Esophagus squamous epithelium (tissue), 4 donors: ENCODE data around the gene RSPH6A.

Experiments
- CTCF ChIP-seq, 6 experiments: fragments of 450-650 bp in 4 of 6; fragments of 200-600 bp in 2 of 6; sonication (generic) in 2 of 6; IDR thresholded peaks; one replicate each; pipeline ENCODE4 v1.5.1; 2016 to 2019; ENCODE audit warnings: antibody characterized with exemption in 6 of 6, mild to moderate bottlenecking in 4 of 6, moderate library complexity in 4 of 6
- POLR2A ChIP-seq, 4 donors: fragments of 450-650 bp; IDR thresholded peaks; one replicate each; pipeline ENCODE4 v1.6.1; 2017; ENCODE audit warnings: antibody characterized with exemption in 4 of 4, mild to moderate bottlenecking in 4 of 4, moderate library complexity in 3 of 4

DNA sequence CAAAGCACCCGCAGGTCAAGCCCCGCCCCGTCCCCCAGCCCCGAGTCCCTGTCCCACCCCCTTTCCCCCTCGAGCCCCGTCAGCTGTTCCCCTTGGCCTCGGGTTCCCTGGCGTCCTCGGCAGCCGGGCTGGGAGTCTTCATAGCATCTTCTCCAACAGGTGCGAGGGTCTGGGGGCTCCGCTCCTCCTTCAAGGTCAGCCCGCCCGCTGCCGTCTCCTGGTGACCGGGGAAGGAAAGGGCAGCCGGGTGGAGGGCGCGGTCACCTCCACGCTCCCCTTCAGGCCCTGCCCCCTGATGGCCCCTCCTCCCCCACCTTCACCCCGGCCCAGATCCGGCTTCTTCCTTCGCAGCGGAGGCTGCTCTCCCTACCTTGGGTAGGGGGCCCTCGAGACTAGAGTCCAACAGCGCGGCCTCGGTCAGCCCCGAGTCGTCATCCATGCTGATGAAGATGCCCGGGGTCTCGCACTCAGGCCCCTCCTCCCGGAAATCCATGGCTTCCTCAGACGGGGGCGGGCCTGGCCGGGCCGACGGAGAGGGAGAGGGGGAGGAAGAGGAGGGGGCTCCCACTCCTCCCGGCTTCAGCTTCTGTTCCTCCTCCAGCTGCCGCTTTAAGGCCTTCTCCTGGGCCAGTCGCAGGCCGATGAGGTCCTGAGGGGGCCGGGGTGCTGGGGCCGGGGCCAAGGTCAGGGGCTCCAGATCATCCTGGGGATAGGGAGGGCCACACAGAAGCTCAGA, 541 bp upstream of the RSPH6A start:
- no peak for TF ChIP-seq CTCF (IDR thresholded peaks at IDR 0.05)
- TF ChIP-seq POLR2A (IDR thresholded peaks at IDR 0.05): no peak
